ENCODE results near the gene RFX2. TPM values are rescaled to one million over a fixed set of nuclear protein-coding genes. Genes with fewer than 3 reads are reported as not detected.

Gene RFX2
- total RNA-seq, 6 experiments from 2014 or later: 1.6 to 2.9 (median 1.9) TPM

DNA sequence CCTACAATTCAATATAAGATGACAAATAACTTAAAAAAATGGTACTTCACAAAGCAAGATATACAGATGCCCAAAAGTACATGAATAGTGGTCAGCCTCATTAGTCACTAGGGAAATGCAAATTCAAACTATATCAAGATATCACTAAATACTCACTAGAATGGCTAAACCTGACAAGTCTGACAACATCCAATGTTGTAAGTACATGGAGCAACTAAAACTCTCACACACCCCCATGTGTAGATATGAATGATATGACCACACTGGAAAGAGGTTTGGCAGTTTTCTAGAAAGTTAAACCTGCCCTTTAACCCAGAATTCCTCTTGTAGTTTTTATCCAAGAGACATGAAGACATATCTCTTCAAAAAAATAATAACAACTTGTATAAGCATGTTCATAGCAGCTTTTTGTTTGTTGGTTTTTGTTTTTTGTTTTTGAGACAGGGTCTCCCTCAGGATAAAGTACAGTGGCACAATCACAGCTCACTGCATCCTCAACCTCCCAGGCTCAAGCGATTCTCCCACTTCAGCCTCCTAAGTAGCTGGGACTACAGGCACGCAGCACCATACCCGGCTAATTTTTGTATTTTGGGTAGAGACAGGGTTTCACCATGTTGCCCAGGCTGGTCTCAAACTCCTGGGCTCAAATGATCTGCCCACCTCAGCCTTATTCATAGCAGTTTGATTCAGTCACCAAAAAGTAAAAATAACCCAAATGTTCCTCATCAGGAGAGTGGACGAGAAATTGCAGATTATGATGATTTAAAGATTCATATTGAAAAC, 55.1 kb downstream of the RFX2 start:
- 77% methylated on average over 4 of the region's 4 CpGs for WGBS (ENCODE audit: insufficient coverage, low coverage, low lambda C conversion rate, missing lambda C conversion rate)
- no peaks in the 10 kb centered on the region for H3K27me3 ChIP-seq
- no peaks in the 10 kb centered on the region for H3K36me3 ChIP-seq
- no peak overlapping the region for H3K27ac ChIP-seq
- no peak for TF ChIP-seq POLR2A (IDR thresholded peaks at IDR 0.05)
- TF ChIP-seq, protein P1, sequence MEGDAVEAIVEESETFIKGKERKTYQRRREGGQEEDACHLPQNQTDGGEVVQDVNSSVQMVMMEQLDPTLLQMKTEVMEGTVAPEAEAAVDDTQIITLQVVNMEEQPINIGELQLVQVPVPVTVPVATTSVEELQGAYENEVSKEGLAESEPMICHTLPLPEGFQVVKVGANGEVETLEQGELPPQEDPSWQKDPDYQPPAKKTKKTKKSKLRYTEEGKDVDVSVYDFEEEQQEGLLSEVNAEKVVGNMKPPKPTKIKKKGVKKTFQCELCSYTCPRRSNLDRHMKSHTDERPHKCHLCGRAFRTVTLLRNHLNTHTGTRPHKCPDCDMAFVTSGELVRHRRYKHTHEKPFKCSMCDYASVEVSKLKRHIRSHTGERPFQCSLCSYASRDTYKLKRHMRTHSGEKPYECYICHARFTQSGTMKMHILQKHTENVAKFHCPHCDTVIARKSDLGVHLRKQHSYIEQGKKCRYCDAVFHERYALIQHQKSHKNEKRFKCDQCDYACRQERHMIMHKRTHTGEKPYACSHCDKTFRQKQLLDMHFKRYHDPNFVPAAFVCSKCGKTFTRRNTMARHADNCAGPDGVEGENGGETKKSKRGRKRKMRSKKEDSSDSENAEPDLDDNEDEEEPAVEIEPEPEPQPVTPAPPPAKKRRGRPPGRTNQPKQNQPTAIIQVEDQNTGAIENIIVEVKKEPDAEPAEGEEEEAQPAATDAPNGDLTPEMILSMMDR (IDR thresholded peaks at IDR 0.05): no peak
- ATAC-seq: no peak
- intact Hi-C loops (cut with DNase I): no loop called here
- H3K4me1 ChIP-seq: peaks cover 0 to 19% (median 7%) of the 10 kb centered on the region in 4 donors
- H3K4me3 ChIP-seq: no peak overlapping the region
- no peaks in the 10 kb centered on the region for H3K9me3 ChIP-seq
- no peak for DNase-seq

DNA sequence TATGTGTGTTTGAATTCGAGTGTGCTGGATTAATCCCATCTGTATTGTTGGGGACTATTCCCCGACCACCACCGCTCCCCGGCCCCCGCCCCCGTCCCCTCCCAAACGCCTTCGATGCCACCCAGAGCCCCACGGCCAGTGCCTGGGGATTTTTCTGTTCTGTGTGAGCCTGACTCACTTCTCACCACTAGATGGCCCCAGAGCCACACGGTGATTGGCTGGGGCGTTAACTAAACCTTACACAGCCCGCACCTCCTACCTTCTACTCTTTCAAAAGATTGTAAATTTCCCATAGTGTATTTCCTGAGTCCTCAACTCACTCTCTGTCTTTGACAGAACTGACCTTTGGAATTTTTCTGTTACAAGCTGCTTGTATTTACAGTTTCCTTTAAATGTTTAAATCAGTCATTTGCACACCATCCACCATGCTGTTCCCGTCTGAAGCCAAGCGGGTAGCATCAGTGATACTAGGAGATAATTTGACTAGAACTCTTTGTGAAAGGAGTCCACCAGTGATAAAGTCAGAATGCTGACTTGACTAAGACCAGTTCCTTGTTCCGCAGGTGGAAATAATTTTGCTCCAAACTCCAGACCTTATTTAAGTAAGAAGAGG, 61.4 kb downstream of the RFX2 start:
- intact Hi-C loops (cut with DNase I): loop anchor here in 1 of 2 donors (5.0 kb wide), 1 partner anchor 78 kb away; no protein-coding TSS in a partner anchor
- Histone ChIP-seq H3K36me3 (no peaks in the 10 kb centered on the region), H3K4me1 (peaks cover 0 to 7% (median 3%) of the 10 kb centered on the region in 4 donors), H3K27ac (no peak overlapping the region), H3K4me3 (no peak overlapping the region), H3K27me3 (no peaks in the 10 kb centered on the region), H3K9me3 (no peaks in the 10 kb centered on the region)
- ATAC-seq: peak; percentile 97 to 99 (median 98)
- 15% methylated on average over 15 of the region's 15 CpGs for WGBS (ENCODE audit: insufficient coverage, low coverage, low lambda C conversion rate, missing lambda C conversion rate)
- peak; percentile 73 to 78 (median 74) for DNase-seq
- TF ChIP-seq POLR2A (IDR thresholded peaks at IDR 0.05): no peak
- TF ChIP-seq, protein P1 (IDR thresholded peaks at IDR 0.05): peak; percentile 85 to 87 (median 86)

DNA sequence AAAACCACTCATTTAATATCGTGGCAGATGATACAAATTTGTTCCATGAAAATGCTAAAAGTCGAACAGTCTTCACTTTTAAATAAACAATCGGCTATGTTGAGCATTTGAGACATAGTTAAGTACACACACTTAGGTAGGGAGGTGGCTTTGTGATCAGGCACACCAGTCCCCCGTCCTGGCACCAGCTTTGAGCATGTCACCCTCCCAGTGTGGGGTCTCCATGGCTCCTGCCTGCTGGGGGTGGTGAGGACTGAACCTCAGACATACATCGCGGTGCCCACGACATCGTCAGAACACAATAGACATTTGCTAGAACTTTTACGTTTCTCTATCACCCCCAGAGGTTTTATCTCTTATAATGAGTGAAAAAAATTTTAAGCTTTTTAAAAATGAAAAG, 62.0 kb downstream of the RFX2 start:
- H3K36me3 ChIP-seq: no peaks in the 10 kb centered on the region
- H3K27me3 ChIP-seq: no peaks in the 10 kb centered on the region
- no peak for DNase-seq
- ATAC-seq: peak in 3 of 4 donors; percentile 12 to 37 (median 20)
- peaks cover 0 to 7% (median 3%) of the 10 kb centered on the region in 4 donors for H3K4me1 ChIP-seq
- TF ChIP-seq, protein P1 (IDR thresholded peaks at IDR 0.05): no peak
- TF ChIP-seq POLR2A (IDR thresholded peaks at IDR 0.05): no peak
- no peak overlapping the region for H3K4me3 ChIP-seq
- WGBS (ENCODE audit: insufficient coverage, low coverage, low lambda C conversion rate, missing lambda C conversion rate): 16% methylated on average over 9 of the region's 9 CpGs
- H3K27ac ChIP-seq: no peak overlapping the region
- H3K9me3 ChIP-seq: no peaks in the 10 kb centered on the region
- intact Hi-C loops (cut with DNase I): loop anchor here in 1 of 2 donors (5.0 kb wide), 1 partner anchor 79 kb away; no protein-coding TSS in a partner anchor

DNA sequence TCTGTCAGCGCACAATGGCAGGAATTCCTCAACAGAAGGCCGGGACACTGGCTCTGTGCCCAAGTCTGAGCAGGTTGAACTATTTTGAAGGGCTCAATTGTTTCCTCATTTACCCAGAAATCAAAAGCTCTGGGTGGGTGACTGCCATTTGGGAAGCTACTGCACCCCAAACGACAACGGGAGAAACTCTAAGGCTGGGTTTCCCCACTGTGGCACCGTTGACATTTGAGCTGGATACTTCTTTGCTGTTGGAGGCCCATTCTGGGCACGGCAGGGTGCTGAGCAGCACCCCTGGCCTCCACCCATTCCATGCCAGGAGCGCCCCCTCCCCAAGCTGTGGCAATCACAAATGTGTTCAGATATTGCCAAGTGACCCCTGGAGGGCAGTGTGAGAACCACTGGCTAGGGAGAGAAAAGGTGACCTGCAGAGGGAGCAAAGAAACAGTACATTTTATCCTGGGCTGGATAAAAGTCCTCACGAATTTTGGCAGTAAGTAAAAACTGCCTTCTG, 62.5 kb downstream of the RFX2 start:
- WGBS (ENCODE audit: insufficient coverage, low coverage, low lambda C conversion rate, missing lambda C conversion rate): 67% methylated on average over 7 of the region's 8 CpGs
- Histone ChIP-seq H3K36me3 (no peaks in the 10 kb centered on the region), H3K4me3 (no peak overlapping the region), H3K27ac (no peak overlapping the region), H3K27me3 (no peaks in the 10 kb centered on the region), H3K4me1 (peaks cover 0 to 7% (median 3%) of the 10 kb centered on the region in 4 donors), H3K9me3 (no peaks in the 10 kb centered on the region)
- ATAC-seq (peak; percentile 76 to 85 (median 82)), DNase-seq (peak in 1 of 3 donors; percentile 51)
- TF ChIP-seq, protein P1 (IDR thresholded peaks at IDR 0.05): peak; percentile 71 to 78 (median 76)
- TF ChIP-seq POLR2A (IDR thresholded peaks at IDR 0.05): no peak
- intact Hi-C loops (cut with DNase I): loop anchor here in 1 of 2 donors (5.0 kb wide), 1 partner anchor 80 kb away; no protein-coding TSS in a partner anchor

All from right lobe of liver (tissue), 6 donors.